Measurements from ENCODE around the gene AMZ1. TPM values are rescaled to one million over a fixed set of nuclear protein-coding genes. Genes with fewer than 3 reads are reported as not detected.
"Not testable (repeated sequence)": the region's sequence is repeated elsewhere in the genome, so short reads cannot be mapped to it uniquely, and the experiment has no call there.

Gene AMZ1
- total RNA-seq, 1 donor from 2014 or later, result 0.83 TPM

DNA sequence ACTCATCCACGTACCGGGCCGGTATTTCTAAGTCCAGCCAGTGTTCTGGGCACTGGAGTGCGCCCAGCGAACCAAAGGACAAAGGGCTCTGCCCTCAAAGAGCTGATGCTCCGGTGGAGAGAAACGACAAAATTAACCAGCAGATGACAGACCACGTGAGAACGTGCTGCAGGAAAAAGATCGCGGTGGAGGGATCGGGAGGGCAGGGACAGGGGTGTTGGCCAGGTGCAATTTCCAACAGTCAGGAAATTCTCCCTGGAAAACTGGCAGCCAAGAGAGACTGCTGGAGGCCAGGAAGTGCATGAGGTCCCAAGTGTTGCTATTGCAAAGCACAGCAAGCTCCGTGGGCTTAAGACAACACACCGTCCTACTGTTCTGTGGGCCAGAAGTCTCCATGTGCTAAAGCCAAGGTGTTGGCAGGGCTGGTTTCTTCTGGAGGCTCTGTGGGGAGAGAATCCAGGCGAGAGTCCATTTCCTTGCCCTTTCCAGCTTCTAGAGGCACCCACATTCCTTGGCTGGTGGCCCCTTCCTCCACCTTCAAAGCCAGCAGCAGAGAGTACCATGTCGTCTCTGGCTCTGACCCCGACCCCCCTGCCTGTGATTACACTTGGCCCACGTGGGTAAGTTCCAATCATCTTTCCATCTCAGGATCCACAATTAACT, 21.3 kb upstream of the AMZ1 start:
- ATAC-seq (peak; percentile 26), DNase-seq (ENCODE audit: low spot score) (peak; percentile 88)

- peak; percentile 7 for ATAC-seq
- peak; percentile 68 for DNase-seq (ENCODE audit: low spot score)
These were observed 20.2 kb upstream of the AMZ1 start for GRCh38 chr7:2667843-2668242.

DNA sequence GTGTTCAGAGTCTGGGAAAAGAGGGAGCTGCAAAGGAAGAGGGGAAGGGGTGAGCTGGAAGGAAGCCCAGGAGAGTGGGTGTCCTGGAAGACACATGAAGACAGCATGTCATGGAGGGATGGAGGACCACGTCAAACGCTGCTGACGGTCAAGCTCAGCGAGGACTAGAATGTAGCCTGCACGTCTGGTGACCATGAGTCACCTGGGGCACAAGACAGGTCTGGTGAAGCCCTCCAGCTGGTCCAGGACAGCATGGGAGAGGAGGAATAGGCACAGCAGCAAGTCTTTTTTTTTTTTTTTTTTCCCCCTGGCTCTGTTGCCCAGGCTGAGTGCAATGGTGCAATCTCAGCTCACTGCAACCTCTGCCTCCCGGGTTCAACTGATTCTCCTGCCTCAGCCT, 19.6 kb upstream of the AMZ1 start:
- DNase-seq (ENCODE audit: low spot score), result no peak

DNA sequence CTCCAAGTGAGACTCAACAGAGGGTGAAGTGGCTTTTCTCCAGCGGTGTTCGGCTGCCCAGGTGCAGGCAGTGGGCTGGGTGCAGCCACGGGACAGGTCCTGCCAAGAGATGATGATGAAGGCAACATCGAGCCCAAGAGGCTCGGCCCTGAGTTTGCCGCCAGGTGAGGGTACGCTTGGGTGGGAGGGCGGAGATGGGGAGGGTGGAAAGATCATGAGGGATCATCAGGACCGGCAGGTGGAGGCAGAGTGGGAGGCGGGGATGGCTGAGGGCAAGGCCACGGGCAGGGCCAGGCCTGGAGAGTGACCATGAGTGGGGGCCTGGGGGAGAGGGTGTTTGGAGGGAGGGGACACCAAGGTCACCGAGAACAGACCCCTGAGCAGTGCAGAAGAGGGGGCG, 17.8 kb upstream of the AMZ1 start:
- no peak for DNase-seq (ENCODE audit: low spot score)
- no peak for ATAC-seq

More for the DNA sequence above, 19.6 kb upstream of the AMZ1 start:
- no peak for ATAC-seq

GRCh38 chr7:2670720-2671391, 17.1 kb upstream of the AMZ1 start:
- peak; percentile 61 for ATAC-seq
- DNase-seq (ENCODE audit: low spot score), result no peak

DNA sequence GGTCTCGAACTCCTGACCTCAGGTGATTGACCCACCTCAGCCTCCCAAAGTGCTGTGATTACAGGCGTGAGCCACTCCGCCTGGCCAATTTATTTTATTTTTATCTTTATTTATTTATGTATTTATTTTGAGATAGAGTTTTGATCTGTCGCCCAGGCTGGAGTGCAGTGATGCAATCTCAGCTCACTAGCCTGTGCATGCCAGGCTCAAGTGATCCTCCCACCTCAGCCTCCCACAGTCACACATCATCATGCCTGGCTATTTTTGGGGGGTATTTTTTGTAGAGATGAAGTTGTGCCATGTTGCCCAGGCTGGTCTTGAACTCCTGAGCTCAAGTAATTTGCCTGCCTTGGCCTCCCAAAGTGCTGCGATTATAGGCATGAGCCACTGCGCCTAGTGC, 14.8 kb upstream of the AMZ1 start:
- DNase-seq (ENCODE audit: low spot score) (peak; percentile 44), ATAC-seq (peak; percentile 21)

DNA sequence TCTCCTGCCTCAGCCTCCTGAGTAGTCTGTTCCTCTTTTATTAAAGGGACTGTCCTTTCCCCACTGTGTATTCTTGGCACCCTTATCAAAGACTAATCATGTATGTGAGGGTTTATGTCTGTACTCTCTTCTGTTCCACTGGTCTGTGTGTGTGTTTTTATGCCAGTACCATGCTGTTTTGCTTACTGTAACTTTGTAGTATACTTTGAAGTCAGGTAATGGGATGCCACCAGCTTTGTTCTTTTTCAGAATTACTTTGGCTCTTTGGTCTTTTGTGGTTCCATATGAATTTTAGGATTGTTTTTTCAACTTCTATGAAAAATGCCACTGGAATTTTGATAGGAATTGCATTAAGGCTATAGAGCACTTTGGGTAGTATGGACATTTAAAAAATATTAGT, 14.1 kb upstream of the AMZ1 start:
- no peak for ATAC-seq
- DNase-seq (ENCODE audit: low spot score), result no peak

GRCh38 chr7:2675256-2675764, 12.7 kb upstream of the AMZ1 start:
- no peak for DNase-seq (ENCODE audit: low spot score)
- ATAC-seq, result no peak

DNA sequence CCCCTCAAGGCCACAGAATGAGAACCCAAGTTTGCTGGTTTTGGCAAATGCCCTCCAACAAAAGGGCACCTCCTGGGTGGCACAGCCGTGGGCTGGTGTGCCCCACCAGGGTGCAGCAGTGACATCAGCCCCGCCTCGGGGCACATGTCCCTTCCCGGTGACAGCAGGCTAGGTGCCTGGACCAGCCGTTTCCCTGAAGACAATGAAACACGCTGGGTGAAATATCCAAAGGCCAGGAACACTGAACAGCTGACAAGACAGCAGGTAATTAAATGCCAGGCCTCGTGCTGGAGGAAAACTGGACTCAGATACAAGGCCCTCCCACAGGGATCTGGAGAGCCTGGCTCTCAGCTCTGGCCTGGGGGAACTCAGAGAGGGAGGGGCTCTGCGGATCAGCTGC, 11.4 kb upstream of the AMZ1 start:
- not testable (repeated sequence) for ATAC-seq; DNase-seq (ENCODE audit: low spot score)

DNA sequence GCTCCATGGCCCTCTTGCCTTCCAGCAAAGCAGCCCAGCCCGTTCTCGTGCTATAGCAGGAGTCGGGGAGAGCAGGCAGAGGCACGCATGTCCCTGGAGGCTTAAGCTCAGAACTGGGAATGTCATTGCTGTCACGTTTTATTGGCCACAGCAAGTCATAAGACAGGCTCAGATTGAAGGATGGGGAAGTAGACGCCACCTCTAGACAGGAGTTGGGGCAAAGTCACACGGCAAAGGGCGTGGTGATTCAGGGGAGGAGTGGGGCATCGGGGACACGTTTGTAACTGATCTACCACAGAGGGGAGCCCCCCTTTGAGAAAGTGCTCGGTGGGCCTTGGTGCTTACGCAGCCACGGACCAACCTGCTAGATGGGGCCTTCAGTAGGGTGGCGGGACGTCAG, 9.5 kb upstream of the AMZ1 start:
- ATAC-seq; DNase-seq (ENCODE audit: low spot score): not testable (repeated sequence)

GRCh38 chr7:2679135-2680127, 8.6 kb upstream of the AMZ1 start:
- not testable (repeated sequence) for DNase-seq (ENCODE audit: low spot score)

GRCh38 chr7:2680256-2680655, 7.7 kb upstream of the AMZ1 start:
- DNase-seq (ENCODE audit: low spot score), result no peak
- ATAC-seq, result no peak

More at GRCh38 chr7:2679135-2680127, 8.6 kb upstream of the AMZ1 start:
- peak; percentile 68 for ATAC-seq

DNA sequence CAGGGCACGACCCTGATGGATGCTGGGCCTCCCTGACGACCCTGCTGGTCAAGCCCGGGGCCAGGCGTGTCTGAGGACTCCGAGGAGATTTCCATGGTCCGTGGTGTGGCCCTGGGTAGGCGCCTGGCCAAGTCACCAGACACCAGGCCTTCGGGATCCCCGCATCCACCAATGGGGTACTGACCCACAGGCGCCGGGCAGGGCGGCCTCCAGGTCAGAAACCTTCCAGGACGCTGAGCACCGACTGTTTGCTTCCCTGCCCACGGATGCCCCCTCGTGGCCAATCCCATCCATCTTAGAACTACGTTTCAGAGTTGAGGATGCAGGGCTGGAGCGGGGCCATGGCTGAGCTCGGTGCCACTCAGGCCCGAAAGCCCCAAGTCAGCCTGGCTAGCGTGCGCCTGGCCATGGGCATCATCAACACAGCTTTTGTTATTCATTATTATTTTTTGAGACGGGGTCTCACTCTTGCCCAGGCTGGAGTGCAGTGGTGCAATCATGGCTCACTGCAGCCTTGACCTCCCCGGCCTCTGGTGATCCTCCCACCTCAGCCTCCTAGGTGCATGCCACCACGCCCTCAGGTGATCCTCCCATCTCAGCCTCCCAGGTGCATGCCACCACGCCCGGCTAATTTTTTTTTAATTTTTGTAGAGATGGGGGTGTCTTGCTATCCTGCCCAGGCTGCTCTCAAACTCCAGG, 7.1 kb upstream of the AMZ1 start:
- ATAC-seq, result peak; percentile 94

GRCh38 chr7:2681929-2682799, 5.8 kb upstream of the AMZ1 start:
- ATAC-seq, result no peak
- DNase-seq (ENCODE audit: low spot score), result no peak

More for the DNA sequence above, 7.1 kb upstream of the AMZ1 start:
- peak; percentile 88 for DNase-seq (ENCODE audit: low spot score)

DNA sequence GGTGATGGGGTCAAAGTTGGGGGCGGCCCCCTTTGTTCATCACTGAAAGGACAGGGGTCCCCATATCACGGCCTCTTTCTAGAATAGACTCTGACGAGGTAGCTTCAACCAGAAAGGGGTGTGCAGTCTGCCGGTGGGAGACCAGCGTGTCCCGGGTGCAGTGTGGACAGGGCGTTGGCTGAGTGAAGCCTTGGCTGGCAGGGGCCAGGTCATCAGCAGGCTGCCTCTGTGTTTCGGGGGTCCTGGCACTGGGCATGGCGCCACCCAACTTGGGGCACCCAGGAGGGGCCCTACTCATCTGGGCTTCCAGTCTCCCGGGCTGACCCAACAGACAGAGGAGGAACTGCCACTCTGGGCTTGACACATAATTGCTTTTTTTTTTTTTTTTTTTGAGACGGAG, 3.5 kb upstream of the AMZ1 start:
- DNase-seq (ENCODE audit: low spot score), result no peak

GRCh38 chr7:2686101-2686500, 1.9 kb upstream of the AMZ1 start:
- no peak for DNase-seq (ENCODE audit: low spot score)
- no peak for ATAC-seq

More for the DNA sequence above, 3.5 kb upstream of the AMZ1 start:
- no peak for ATAC-seq

GRCh38 chr7:2687338-2687869, 598 bp upstream of the AMZ1 start:
- DNase-seq (ENCODE audit: low spot score), result no peak
- peak; percentile 11 for ATAC-seq

GRCh38 chr7:2688409-2689342, 674 bp downstream of the AMZ1 start:
- ATAC-seq, result no peak
- no peak for DNase-seq (ENCODE audit: low spot score)

Measured in left lobe of liver (tissue), 2 donors.